Tibial nerve (tissue), 3 donors: ENCODE measurements around the gene TCFL5.

Experiments
- EP300 ChIP-seq, 2 donors: sonication (generic); formaldehyde crosslinking; IDR thresholded peaks; one replicate each; pipeline ENCODE4 v1.6.1; 2017; ENCODE audit warnings: antibody characterized with exemption in 2 of 2, mild to moderate bottlenecking in 1 of 2
- POLR2A ChIP-seq, 2 donors: fragments of 450-650 bp; IDR thresholded peaks; one replicate each; pipeline ENCODE4 v1.6.1; 2017; ENCODE audit warnings: antibody characterized with exemption in 2 of 2, mild to moderate bottlenecking in 2 of 2, moderate library complexity in 2 of 2

- TF ChIP-seq POLR2A (IDR thresholded peaks at IDR 0.05) (no peak), EP300 (IDR thresholded peaks at IDR 0.05) (no peak)
These were observed 39.3 kb upstream of the TCFL5 start for GRCh38 chr20:62900692-62901584.
